GM19463 (cell line): Measurements from ENCODE around the gene FEN1.

Experiments used
- ATAC-seq: cut with Tn5 transposase; IDR thresholded peaks from one replicate; pipeline ENCODE4 v1.9.1; 2021; ENCODE audit warnings: mild to moderate bottlenecking, moderate library complexity; ENCODE audit not compliant: unreplicated experiment

Gene FEN1

DNA sequence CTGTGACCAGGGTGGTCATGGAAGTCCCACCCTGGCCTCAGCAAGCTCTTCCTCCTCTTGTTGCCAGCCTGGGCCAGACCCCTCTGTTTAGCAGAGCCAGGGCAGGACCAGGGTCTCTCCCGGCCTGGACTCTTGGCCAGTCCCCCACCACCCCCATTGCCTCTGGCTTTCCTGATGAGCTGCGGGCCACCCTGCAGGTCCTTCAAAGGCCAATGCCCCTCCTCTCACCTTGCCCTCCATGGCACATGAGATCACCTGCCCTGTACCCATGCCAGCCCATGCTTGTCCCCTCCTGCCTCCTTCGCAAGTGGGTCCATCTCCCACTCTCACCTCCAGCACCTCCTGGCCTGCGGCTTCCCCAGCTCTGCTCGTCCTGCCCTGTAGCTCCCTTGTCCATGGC is 45.8 kb downstream of the FEN1 start:
- ATAC-seq, result no peak

DNA sequence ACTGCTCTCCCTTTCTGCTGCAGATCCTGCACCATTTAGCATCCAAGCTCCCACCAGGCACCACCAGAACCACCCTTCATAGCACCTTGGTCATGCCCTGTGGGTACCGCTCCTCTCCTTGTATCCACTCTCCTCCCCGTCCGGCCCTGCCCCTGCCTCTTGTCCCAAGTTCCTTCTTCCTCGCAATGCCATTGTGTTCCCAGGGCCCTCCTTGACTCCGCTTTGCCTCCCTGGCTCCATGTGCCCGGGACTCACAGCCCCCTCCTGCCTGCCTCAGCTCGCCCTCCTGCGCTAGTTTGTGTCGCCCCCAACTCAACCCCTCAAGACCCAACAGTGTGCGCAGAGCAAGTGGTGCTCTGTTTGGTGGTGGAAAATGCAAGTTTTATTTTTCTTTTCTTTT is 46.2 kb downstream of the FEN1 start:
- no peak for ATAC-seq

DNA sequence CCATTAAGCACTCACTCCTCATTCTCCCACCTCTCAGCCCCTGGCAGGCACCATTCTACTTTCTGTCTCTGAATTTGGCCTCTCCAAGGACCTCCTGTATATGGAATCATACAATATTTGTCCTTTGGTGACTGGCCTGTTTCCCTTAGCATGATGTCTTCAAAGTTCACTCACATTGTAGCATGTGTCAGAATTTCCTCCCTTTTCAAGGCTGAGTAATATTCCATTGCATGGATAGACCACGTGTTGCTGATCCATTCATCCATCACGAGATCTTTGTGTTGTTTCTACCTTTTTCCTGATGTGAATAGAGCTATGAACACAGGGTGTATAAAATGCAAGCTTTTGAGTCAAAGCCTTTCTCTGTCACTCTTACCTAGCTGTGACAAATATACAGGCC is 47.0 kb downstream of the FEN1 start:
- no peak for ATAC-seq

DNA sequence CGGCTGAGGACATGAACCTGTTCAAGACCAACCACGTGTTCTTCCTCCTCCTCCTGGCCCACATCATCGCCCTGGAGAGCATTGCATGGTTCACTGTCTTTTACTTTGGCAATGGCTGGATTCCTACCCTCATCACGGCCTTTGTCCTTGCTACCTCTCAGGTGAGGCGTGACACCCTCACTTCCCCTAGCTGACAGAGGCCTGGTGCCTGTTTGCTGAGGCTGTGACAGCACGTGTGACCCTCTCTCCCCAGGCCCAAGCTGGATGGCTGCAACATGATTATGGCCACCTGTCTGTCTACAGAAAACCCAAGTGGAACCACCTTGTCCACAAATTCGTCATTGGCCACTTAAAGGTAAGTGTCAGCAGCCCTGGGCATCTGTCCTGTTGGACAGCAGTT is 47.7 kb downstream of the FEN1 start:
- no peak for ATAC-seq

DNA sequence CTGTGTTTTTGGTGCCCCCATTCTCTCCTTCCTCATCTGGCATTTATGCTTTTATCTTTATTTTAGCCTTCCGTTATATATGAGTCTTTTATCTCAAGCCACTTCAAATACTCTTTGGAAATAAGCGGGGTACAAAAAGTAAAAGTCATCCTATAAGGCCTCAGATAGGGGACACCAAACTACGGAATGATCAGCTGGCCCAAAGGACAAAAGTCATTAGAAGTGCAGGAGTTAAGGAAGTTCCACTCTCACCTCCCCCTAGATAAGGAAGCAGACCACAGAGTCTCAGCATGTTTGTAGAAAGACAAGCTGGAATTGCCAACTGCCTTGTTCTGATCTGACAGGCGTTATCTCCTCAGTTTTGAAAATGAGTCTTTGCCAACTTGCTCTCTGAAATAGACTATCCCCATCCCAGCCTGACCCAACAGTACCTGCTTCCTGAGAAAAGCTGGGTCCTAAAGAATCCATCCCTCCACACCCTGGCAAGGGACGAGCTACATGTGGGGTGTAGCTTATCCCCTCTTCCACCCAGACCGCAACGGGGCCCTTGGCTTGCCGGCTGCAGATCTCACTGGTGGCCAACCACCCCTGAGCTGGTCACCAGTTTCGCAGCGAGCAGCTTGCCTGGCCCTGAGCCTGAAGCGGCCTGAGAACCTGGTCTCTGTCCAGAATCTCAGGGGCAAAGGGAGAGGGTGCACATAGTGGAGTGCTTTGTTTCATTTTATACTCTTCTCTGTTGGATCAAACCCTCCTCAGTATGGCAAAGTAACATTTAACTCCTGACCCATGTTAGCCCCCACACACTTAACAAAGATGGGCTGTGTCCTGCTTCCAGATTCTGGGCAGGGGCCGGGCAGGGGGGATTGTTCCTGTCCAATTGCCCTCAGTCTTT is 49.2 kb downstream of the FEN1 start:
- ATAC-seq, result no peak

DNA sequence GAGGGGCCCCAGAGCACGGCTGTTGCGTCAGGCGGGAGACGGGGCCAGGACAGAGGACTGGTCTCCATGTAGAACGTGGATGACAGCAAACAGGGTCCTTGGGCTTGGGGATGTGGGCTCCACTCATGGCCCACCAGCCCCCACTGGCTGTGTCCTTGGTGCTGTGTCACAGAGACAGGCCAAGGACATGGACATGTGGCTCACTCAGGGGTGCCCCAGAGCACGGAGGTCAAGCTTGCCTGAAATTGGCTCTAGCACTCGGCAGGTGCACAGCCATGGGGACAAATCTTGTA is 49.8 kb downstream of the FEN1 start:
- ATAC-seq, result no peak

DNA sequence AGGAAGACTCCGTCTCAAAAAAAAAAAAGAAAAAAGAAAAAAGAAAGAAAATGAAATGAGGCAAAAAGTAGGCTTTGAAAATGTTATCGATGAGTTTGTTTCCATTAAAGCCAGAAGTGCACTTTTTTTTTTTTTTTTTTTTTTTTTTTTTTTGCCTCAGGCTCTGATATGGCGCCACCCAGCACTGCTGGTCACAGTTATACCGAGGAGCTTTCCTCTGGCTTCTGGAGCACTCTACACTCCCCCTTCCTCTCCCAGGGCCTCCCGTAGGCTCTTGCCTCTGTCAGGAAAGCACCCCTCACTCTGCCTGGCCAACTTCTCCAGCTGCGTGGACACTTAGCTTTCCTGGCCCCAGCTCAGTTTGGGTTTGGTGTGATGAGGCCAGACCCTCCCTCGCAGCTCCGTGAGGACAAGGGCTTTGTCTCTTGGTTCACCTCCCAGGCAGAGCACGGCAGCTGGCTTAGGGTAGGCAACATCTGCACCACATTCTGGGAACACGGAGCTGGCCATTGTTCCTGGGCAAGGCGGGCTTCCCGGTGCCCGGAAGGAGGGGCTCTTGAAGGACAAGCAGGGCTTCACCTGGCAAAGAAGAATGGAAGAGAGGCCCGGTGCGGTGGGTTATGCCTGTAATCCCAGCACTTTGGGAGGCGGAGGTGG is 52.3 kb downstream of the FEN1 start:
- no peak for ATAC-seq

GRCh38 chr11:61846362-61847020 is 53.8 kb downstream of the FEN1 start:
- no peak for ATAC-seq
